Stimulated activated CD4-positive, alpha-beta T cell treated with anti-CD3 and anti-CD28 coated beads, Interleukin-2, amount 100 ng/mL, for 24 hours (primary cell): ENCODE measurements around the gene SCML1.

Experiments used
- DNase-seq, 2 donors: peaks; one replicate each; pipeline ENCODE4 v3.0.0-alpha.2; 2020

Gene SCML1

GRCh38 chrX:17801431-17801830, 64.1 kb downstream of the SCML1 start:
- no peak for DNase-seq

GRCh38 chrX:17802756-17803155, 65.5 kb downstream of the SCML1 start:
- DNase-seq, result no peak

- no peak for DNase-seq
Observed at GRCh38 chrX:17803449-17803848, 66.2 kb downstream of the SCML1 start.
